GF-D8 (cell line): ENCODE measurements around the gene ESYT1.

Experiments used
- DNase-seq: peaks from one replicate; lab custom pipeline; 2025; lab: John Stamatoyannopoulos, UW

The ESYT1 gene

DNA sequence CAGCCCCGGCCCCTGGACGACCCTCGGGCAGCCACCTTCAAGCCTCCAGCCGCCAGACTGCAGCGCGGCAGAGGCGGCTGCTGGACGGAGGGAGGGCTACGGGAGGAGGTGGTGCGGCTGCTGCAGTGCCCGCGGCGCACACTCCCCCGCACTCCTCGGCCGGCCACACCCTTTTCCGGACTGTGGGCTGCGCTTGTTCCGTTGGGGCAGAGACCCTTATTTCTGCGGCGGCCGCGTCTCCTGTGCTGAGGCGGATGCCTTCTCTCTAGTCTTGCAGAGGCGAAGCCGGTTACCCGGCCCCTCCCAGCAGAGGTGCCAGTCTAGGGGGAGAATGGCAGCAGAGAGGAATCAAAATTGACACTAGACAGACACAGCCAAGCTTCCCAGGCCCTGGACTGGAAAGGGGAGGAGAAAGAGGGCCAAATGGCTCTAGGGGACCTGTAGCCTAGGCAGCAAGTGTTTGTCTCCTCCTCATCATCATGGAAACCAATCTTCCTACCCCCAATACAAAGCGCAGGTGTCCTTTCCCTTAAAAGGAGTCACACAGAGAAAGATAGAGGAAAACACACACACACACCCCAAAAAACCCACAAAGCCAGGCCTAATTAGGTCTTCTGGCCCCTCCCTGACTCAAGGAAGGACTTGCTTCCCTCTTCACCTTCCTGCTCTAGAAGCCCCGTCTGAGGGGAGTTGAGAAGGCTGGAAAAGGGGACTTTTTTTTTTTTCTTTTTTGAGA, 1.3 kb downstream of the ESYT1 start:
- DNase-seq, result peak; percentile 79

DNA sequence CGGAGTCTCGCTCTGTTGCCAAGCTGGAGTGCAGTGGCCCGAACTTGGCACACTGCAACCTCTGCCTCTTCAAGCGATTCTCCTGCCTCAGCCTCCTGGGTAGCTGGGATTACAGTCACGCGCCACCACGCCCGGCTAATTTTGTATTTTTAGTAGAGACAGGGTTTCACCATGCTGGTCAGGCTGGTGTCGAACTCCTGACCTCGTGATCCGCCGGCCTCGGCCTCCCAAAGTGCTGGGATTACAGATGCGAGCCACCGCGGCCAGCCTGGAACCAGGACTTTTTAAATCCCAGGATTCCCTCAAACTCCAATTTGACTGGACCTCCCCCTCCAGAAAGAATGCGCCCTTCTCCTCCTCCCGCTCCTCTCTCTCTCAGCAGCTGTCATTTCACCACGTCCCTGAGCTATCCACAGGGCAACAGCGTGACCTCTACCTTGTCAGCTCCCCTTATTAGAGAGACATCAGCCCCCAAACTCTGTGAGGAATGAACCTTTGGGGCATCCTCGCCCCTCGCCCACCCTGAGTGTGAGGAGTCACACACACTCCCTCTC, 2.0 kb downstream of the ESYT1 start:
- no peak for DNase-seq

DNA sequence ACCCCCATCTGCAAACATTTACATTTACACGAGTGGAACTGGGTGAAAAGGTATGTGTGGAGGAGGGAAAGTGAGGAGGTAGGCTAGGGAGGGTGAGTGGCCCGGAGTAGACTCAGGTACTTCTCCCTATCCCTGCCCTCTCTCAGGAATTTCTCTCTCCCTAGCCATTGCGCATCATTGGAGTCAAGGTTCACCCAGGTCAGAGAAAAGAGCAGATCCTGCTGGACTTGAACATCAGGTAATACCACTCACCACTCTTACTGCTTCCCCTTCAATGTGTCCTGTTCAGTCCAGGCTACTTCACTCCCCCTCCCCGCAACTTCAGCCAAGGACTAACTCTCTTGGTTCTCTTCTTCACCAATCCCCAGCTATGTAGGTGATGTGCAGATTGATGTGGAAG, 2.8 kb downstream of the ESYT1 start:
- DNase-seq, result no peak

DNA sequence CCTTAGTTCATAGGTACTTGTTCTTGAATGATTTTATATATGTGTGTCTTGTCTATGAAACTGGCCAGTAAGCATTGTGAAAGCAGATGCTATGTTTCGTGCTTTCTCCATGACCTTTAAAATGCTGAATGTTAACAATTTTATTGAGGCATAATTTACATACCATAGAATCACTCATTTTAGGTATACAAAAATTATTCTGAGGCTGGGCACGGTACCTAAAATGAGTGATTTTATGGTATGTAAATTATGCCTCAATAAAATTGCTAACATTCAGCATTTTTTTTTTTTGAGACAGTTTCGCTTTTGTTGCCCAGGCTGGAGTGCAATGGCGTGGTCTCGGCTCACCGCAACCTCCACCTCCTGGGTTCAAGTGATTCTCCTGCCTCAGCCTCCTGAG, 6.8 kb downstream of the ESYT1 start:
- no peak for DNase-seq

DNA sequence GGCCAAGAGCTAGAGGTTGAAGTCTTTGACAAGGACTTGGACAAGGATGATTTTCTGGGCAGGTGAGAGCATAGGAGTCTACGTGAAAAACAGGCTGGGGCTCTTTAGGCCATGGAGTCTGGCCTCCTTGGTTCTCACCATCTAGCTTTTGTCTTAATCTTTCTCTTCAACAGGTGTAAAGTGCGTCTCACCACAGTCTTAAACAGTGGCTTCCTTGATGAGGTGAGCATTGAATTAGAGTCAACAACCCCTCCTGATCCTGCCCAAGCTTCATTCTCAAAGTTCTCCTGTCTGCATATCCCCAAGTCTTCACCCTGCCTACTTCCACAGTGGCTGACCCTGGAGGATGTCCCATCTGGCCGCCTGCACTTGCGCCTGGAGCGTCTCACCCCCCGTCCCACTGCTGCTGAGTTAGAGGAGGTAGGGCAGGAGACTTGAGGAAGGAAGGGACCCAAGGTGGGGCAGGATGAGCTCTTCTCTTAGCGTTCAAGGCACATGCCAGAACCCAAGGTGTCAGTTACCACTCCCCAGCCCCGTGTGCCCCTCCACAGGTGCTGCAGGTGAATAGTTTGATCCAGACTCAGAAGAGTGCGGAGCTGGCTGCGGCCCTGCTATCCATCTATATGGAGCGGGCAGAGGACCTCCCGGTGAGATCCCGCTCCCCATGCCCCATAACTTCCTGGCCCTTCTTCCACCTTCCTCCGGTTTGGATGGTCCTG, 9.9 kb downstream of the ESYT1 start:
- no peak for DNase-seq

DNA sequence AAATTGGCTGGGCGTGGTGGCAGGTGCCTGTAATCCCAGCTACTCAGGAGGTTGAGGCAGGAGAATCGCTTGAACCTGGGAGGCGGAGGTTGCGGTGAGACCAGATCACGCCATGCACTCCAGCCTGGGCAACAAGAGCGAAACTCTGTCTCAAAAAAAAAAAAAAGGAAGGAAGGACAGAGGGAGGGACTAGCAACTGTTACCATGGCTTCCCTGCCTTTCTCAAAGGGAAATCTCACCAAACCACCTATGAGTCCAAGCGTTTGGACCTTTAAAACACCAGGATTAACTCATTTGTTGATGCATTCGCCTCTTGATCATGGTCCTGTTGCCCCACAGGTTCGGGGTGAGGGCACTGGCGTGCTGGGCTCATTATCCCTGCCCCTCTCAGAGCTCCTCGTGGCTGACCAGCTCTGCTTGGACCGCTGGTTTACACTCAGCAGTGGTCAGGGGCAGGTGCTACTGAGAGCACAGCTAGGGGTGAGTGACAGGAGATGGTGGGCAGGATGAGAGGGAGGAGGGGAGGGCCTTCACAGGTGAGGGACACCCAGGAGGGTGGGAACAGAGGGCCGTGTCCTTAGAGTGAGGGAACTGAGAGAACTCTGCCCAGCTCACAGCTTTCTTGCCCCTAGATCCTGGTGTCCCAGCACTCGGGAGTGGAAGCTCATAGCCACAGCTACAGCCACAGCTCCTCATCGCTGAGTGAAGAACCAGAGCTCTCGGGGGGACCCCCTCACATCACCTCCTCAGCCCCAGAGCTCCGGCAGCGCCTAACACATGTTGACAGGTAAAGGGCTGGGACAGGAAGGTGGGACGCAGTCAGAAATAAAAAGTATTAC, 14.1 kb downstream of the ESYT1 start:
- DNase-seq, result no peak

DNA sequence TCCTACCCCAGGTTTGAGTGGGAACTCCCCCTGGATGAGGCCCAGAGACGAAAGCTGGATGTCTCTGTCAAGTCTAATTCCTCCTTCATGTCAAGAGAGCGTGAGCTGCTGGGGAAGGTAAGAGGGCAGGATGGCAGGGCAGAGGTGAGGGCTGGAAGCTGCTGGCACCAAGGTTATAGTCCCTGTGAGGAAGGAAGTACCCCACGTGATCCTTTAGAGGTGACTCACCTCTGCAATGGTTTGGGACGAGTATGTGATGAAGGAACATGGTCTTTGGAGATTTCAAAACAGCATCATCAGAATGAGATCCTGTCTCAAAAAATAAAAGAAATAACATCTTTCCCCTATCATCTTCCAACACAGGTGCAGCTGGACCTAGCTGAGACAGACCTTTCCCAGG, 15.2 kb downstream of the ESYT1 start:
- DNase-seq, result no peak

DNA sequence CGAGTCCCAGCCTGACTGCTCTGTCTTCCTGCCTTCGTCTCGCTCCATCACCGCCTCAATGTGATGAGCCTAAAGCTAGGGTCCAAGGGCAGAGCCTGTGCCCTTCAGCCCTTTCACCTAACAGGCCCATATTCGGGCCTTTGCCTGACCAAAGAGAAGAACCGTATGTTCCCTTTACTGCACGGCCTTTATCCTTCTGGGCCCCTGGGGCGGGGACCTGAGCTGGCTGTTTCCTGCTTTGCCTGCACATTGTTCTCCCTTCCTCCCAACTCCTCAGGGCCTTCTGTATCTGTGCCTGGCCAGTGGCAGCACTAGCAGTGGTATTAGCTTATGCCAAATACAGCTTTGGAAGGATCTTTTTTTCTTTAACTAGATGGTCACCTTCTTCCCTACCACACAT, 15.8 kb downstream of the ESYT1 start:
- DNase-seq, result no peak

DNA sequence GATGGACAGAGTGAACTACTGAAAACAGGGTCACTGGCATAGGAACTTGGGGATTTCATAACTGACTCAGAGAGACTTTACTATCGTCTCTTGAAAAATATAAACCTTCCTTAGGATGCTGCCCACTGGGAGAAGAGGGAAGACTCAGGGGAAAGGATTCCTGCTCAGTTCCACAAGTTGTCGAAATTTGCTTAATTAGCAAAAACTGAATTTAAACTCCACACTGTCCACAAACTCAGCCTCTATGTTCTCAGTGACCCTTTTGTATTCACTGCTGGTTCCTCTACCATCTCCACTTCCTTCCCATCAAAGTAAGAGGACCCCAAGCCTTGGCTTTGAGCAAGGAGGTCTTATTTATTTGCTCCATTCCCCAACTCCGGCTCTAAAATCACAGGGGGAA, 17.1 kb downstream of the ESYT1 start:
- DNase-seq, result no peak

DNA sequence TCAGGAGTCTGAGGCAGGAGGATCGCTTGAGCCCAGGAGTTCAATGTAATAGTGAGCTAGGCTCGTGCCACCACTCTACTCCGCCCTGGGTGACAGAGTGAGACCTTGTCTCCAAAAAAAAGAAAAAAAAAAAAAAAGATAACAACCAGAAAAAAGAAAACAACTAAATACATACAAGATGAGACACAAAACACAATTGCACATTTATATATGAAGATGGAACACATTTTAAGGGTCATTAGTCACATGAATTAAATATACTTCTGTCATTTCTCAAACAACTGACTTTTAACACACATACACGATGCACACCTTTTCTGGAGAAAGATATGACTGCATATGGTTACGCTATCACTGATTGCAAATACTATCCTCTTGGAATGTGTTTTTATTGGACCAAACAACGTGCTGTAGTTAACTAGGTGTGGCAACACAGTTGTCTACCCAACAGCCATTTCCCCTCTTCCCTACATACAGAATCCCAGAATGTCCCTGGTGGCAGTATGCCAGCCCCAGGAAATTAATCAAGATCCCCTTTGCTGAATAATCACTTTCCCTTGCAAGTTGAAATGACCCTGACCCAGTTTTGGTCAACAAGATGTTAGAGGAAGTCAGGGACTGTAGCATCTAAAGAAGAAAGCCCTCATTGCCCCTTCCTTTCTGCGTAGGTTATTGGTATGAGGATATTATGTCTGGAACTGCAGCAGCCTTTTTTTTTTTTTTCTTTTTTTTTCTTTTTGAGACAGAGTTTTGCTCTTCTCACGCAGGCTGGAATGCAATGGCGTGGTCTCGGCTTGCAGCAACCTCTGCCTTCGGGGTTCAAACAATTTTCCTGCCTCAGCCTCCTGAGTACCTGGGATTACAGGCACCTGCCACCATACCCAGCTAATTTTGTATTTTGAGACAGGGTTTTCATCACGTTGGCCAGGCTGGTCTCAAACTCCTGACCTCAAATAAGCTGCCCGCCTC, 18.7 kb downstream of the ESYT1 start:
- DNase-seq, result no peak

DNA sequence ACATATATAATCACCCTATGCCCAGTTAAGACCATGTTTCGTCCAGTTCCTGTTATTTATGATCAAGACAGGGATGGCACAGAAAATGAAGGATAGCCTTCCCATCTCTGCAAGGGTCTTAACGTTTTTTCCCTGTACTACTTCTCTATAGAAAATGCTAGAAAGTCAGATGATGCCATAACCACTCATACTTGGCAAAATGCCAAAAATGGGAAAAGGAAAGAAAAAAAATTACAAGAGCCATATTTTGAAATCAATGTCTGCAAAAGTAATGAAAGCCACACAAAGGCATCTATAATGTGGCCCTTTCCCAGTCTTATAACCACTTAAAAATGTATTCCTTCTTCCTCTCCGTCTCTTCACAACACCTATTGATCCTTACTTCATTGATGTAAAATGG, 22.5 kb downstream of the ESYT1 start:
- DNase-seq, result no peak

DNA sequence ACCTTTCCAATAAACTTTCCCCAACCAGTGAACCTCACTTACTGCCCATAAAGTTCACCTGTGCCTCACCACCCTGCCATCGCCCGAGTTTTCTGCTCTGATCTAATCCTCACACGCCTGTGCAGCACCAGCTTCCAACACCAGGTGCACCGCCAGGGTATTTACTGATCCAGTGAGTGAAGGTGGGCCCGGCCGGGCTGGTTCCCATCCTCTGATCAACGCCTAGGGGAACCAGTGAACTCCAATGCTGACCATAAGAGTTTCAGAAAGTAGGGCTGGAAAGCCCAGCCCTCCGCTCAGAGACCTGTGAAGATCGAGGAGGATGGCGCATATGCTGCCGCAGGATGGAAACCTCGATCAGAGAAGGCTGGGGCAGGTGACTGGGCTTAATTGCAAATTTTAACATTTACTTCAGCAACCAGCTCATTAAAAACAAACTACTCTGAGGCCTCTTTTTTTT, 23.6 kb downstream of the ESYT1 start:
- DNase-seq, result no peak

DNA sequence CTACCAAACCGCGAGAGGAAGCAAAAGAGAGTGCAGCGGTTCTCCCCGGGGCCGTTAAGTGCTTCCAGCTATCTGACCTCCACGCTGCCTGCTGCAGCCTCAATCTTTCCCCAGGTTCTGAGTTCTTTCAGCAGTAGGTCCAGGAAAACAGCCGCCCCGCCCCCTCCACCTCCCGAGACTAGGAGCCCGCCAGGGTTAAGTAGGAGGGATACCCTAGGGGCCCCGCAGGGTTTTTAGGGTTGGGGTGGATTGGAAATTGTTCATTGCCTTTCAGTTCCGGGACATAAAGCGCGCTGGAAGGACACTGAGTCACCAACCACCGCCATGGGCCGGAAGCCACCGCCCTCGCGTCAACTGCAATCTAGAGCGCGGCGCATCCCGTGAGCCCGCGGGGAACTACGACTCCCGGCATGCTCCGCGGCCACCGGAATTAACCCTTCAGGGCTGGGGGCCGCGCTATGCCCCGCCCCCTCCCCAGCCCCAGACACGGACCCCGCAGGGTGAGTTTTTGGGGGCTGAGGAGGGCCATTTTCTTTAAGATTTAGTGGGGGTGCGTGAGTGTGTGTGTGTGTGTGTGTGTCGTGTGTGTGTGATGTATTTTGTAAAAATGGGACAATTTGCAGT, 24.2 kb downstream of the ESYT1 start, which contains the start of gene MYL6B:
Gene MYL6B, plus strand, starts transcription at position 456 of the 624 bp plus-strand sequence. CDS start 1,332 bp downstream, outside the sequence.
- peak; percentile 64 for DNase-seq

DNA sequence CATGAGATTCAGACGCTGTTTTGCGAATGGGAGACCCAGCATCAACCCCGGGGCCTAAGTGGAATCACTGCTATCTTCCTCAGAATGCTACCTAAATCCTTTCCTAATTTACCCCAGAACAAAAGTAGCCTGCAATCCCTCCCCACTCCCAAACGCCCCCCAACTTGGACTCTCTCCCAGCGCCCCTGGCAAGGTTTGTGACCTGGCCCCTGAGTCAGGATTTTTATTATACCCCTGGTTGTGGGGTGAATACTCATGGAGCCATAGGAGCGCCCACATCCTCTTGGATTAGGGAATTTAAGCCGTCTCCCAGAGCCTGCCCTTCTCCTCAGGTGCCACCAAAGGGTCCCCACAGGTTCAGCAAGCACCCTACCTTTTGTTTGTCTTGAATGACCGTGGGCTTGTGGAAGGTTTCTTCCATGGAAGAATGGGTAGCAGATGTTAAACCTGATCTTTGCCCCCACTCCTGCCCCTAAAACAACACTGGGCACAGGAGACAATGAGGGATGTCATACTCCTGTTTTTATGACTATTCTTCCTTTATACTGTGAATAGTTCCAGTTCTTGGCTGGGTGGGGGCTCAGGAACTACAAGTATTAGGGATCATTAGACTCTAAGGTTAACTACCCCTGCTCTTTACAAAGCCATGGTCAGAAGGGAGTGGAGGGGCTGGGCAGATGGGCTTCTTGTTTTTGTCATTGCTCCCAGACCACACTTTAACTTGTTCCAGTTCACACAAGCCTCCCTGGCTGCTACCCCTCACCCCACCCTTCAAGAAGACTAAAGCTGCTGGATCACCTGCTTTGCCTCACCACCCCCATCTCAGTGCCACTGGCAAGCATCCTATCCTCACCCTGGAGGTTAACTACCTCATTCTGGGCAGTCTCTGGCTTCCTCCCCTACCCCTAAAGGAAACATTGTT, 24.9 kb downstream of the ESYT1 start:
- no peak for DNase-seq

DNA sequence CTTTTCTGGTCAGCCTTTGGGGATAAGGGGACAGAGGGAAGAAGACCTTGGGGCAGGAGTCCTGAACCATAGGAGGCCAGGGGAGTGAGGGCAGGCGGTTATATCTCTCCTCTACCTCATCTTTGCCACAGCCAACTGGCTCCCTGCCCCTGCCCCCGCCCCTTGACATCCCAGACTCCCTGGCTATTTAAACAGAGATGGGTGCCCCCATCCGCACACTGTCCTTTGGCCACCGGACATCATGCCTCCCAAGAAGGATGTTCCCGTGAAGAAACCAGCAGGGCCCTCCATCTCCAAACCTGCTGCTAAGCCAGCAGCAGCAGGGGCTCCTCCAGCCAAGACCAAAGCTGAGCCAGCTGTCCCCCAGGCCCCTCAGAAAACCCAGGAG, 25.6 kb downstream of the ESYT1 start:
- DNase-seq, result no peak

DNA sequence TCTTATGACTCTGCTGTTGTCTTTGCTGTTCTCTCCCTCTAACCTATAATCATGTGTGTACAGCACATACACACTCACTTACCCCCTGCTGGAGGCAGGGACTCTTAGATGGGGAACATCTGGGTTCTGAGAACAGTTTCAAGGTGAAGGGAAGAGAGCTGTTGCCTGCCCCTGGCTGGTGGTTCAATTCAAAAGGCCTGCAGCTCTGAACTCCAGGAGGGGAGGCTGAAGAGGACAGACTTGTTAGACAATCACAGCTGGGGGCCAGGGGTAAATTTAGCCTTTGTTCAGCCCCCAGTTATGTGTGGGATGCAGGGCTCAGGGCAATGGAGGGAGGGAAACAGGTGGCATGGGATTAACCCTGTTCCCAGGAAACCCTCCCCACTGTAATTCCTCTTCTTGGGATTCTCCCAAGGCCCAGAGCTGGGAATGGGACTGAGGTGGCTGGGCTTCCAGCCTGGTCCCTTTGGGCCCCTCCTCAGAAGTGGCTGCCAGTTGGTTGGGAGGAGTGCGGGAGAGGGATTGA, 26.2 kb downstream of the ESYT1 start:
- no peak for DNase-seq

DNA sequence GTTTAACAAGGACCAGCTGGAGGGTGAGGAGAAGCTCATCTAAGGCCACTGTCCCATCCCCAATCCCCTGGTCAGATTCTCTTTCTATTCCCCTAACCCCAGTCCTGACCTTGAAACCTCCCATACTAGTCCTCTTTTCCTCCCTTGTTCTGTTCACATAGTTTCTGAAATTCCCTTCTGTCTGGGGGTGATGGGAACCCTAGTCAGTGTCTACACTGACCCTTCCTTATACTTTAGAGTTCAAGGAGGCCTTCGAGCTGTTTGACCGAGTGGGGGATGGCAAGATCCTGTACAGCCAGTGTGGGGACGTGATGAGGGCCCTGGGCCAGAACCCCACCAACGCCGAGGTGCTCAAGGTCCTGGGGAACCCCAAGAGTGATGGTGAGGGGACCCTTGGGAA, 26.8 kb downstream of the ESYT1 start:
- DNase-seq, result no peak

DNA sequence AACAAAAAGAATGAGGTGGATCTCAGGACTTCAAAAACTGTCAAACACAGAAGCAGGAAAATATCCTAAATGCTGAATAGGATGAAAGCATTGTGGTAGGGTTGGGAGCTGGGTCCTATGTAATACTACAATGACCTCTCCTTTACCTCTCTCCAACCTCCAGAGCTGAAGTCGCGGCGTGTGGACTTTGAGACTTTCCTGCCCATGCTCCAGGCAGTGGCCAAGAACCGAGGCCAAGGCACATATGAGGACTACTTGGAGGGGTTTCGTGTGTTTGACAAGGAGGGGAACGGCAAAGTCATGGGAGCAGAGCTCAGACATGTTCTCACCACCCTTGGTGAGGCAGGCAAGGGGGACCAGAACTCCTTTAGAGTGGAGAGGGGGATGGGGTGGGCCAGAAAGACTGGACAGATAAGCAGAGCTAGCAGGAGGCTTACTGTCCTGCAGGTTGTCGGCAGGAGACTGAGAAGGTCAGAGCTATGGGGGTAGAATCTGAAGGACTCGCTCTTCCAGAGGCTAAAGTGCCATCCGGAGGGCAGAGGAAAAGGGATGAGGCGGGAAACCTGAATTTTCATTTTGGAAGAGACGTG, 27.3 kb downstream of the ESYT1 start:
- no peak for DNase-seq
